Epithelial cell of alveolus of lung (primary cell): ENCODE measurements around the gene GRAMD1B. TPM values are rescaled to one million over a fixed set of nuclear protein-coding genes. Genes with fewer than 3 reads are reported as not detected.

Experiments
- total RNA-seq: library from RNA; depleted of rRNA; stranded (reverse); fragments of >200 nt; gene quantifications from 2 replicates; pipeline ENCODE4 v1.2.1, GENCODE V29; 2015

The GRAMD1B gene
- 0.39 and 5.5 TPM in 2 replicates for total RNA-seq

GRCh38 chr11:123429913-123430720 is at the start of gene GRAMD1B:
GRAMD1B (plus strand) TSS chr11:123430269; CDS start chr11:123430793, 524 bp downstream.

GRCh38 chr11:123654566-123655081 is 224.6 kb downstream of the GRAMD1B start, which contains the start of gene SCN3B:
SCN3B (minus strand) TSS chr11:123654624; CDS start chr11:123653801, 823 bp downstream.

Other genes with a start within 250 kb of the GRAMD1B start
- gene CLMP, start 235.0 kb upstream of the GRAMD1B start, total RNA-seq: 107 and 130 TPM in 2 replicates
- gene SCN3B, start 224.4 kb downstream of the GRAMD1B start, total RNA-seq: 0.13 and 0.16 TPM in 2 replicates